HG02678 (cell line): Measurements from ENCODE around the gene USP17L10.
"Not testable (repeated sequence)": the region's sequence is repeated elsewhere in the genome, so short reads cannot be mapped to it uniquely, and the experiment has no call there.

Experiments used
- ATAC-seq: cut with Tn5 transposase; IDR thresholded peaks from one replicate; pipeline ENCODE4 v1.9.1; 2021; ENCODE audit warnings: mild to moderate bottlenecking, moderate library complexity; ENCODE audit not compliant: unreplicated experiment

USP17L10 gene

GRCh38 chr4:9210357-9210756 lies at the start of gene USP17L10:
Gene USP17L10, plus strand, starts transcription at chr4:9210657. Its CDS starts 0 bp downstream, at chr4:9210657.
- not testable (repeated sequence) for ATAC-seq

GRCh38 chr4:9165990-9166389 lies 44.5 kb upstream of the USP17L10 start:
- not testable (repeated sequence) for ATAC-seq

GRCh38 chr4:9169791-9170459 lies 40.5 kb upstream of the USP17L10 start, which contains the start of gene FAM90A26:
Gene FAM90A26, plus strand, starts transcription at chr4:9170409. Its CDS starts 2,764 bp downstream, at chr4:9173173.
- not testable (repeated sequence) for ATAC-seq

DNA sequence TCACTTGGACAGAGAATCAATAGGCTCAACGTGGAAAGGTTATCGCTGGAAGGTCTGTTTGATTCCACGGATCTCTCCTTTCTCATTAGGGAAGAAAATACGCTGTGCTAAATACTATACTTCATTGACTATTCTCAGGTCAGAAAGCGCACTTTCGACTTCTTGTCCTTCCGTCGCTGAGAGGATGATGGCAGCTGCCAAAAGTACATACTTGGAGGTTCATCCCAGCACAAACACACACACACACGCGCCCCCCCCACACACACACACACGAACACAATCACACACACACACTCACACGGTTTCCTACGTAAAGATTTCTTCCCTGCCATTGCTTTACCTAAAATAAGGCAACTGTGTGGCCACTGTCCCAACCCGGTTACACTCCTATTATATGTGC lies 4.2 kb downstream of the USP17L10 start:
- ATAC-seq = not testable (repeated sequence)

GRCh38 chr4:9215105-9215504 lies 4.6 kb downstream of the USP17L10 start, which contains the start of gene USP17L11:
Gene USP17L11, plus strand, starts transcription at chr4:9215405. Its CDS starts 0 bp downstream, at chr4:9215405.
- ATAC-seq = not testable (repeated sequence)

- not testable (repeated sequence) for ATAC-seq
These were observed 9.4 kb downstream of the USP17L10 start, which contains the start of gene USP17L12 for GRCh38 chr4:9219852-9220251. Gene USP17L12, plus strand, starts transcription at chr4:9220152. Its CDS starts 0 bp downstream, at chr4:9220152.

DNA sequence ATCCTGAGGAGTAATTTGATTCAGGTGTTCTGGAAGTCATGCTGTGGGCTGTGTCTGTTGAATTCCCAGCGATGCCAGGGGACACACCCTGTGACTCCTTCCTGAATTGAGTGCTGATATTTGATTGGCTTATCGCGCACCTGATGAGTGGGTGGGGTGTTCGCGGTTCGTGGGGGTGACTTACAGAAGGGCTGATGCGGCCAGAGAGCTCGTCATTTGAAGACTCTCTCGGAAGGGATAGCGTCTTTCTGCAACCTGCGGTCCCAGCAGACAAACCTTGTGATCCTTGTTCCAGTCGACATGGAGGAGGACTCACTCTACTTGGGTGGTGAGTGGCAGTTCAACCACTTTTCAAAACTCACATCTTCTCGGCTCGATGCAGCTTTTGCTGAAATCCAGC lies 14.1 kb downstream of the USP17L10 start, which contains the start of gene USP17L13:
Gene USP17L13, plus strand, starts transcription at position 301 of the 400 bp plus-strand sequence. Its CDS starts 0 bp downstream, at position 301.
- not testable (repeated sequence) for ATAC-seq

GRCh38 chr4:9230249-9230648 lies 19.8 kb downstream of the USP17L10 start:
- not testable (repeated sequence) for ATAC-seq

GRCh38 chr4:9234085-9234484 lies 23.6 kb downstream of the USP17L10 start, which contains the start of gene USP17L15:
Gene USP17L15, plus strand, starts transcription at chr4:9234385. Its CDS starts 0 bp downstream, at chr4:9234385.
- not testable (repeated sequence) for ATAC-seq

- ATAC-seq = not testable (repeated sequence)
These were observed 28.0 kb downstream of the USP17L10 start for GRCh38 chr4:9238461-9238860.

DNA sequence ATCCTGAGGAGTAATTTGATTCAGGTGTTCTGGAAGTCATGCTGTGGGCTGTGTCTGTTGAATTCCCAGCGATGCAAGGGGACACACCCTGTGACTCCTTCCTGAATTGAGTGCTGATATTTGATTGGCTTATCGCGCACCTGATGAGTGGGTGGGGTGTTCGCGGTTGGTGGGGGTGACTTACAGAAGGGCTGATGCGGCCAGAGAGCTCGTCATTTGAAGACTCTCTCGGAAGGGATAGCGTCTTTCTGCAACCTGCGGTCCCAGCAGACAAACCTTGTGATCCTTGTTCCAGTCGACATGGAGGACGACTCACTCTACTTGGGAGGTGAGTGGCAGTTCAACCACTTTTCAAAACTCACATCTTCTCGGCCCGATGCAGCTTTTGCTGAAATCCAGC lies 33.1 kb downstream of the USP17L10 start, which contains the start of gene USP17L17:
Gene USP17L17, plus strand, starts transcription at position 301 of the 400 bp plus-strand sequence. Its CDS starts 0 bp downstream, at position 301.
- ATAC-seq = not testable (repeated sequence)

DNA sequence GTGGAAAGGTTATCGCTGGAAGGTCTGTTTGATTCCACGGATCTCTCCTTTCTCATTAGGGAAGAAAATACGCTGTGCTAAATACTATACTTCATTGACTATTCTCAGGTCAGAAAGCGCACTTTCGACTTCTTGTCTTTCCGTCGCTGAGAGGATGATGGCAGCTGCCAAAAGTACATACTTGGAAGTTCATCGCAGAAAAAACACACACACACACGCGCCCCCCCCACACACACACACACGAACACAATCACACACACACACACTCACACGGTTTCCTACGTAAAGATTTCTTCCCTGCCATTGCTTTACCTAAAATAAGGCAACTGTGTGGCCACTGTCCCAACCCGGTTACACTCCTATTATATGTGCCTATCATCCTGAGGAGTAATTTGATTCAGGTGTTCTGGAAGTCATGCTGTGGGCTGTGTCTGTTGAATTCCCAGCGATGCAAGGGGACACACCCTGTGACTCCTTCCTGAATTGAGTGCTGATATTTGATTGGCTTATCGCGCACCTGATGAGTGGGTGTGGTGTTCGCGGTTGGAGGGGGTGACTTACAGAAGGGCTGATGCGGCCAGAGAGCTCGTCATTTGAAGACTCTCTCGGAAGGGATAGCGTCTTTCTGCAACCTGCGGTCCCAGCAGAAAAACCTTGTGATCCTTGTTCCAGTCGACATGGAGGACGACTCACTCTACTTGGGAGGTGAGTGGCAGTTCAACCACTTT lies 37.7 kb downstream of the USP17L10 start, which contains the start of gene USP17L18:
Gene USP17L18, plus strand, starts transcription at position 678 of the 728 bp plus-strand sequence. Its CDS starts 0 bp downstream, at position 678.
- not testable (repeated sequence) for ATAC-seq

DNA sequence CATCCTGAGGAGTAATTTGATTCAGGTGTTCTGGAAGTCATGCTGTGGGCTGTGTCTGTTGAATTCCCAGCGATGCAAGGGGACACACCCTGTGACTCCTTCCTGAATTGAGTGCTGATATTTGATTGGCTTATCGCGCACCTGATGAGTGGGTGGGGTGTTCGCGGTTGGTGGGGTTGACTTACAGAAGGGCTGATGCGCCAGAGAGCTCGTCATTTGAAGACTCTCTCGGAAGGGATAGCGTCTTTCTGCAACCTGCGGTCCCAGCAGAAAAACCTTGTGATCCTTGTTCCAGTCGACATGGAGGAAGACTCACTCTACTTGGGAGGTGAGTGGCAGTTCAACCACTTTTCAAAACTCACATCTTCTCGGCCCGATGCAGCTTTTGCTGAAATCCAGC lies 42.6 kb downstream of the USP17L10 start, which contains the start of gene USP17L19:
Gene USP17L19, plus strand, starts transcription at position 301 of the 400 bp plus-strand sequence. Its CDS starts 0 bp downstream, at position 301.
- ATAC-seq = not testable (repeated sequence)

DNA sequence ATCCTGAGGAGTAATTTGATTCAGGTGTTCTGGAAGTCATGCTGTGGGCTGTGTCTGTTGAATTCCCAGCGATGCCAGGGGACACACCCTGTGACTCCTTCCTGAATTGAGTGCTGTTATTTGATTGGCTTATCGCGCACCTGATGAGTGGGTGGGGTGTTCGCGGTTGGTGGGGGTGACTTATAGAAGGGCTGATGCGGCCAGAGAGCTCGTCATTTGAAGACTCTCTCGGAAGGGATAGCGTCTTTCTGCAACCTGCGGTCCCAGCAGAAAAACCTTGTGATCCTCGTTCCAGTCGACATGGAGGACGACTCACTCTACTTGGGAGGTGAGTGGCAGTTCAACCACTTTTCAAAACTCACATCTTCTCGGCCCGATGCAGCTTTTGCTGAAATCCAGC lies 47.4 kb downstream of the USP17L10 start, which contains the start of gene USP17L20:
Gene USP17L20, plus strand, starts transcription at position 301 of the 400 bp plus-strand sequence. Its CDS starts 0 bp downstream, at position 301.
- ATAC-seq = not testable (repeated sequence)
